Activated naive CD8-positive, alpha-beta T cell (primary cell): ENCODE measurements around the gene TBCD.

Experiments
- H3K27ac Mint-ChIP-seq: one replicate; pipeline ENCODE4 v1.8.0; 2021; ENCODE audit warnings: mixed read lengths
- H3K27me3 Mint-ChIP-seq: one replicate; pipeline ENCODE4 v1.8.0; 2021; ENCODE audit warnings: mixed read lengths
- H3K36me3 Mint-ChIP-seq: one replicate; pipeline ENCODE4 v1.8.0; 2021; ENCODE audit warnings: mixed read lengths
- H3K4me1 Mint-ChIP-seq: one replicate; pipeline ENCODE4 v1.8.0; 2021; ENCODE audit warnings: low read depth, mixed read lengths
- H3K4me3 Mint-ChIP-seq: one replicate; pipeline ENCODE4 v1.8.0; 2021; ENCODE audit warnings: mild to moderate bottlenecking, mixed read lengths
- H3K9me3 Mint-ChIP-seq: one replicate; pipeline ENCODE4 v1.8.0; 2021; ENCODE audit warnings: low read depth, mixed read lengths

TBCD gene

GRCh38 chr17:82803185-82803584 is 51.3 kb downstream of the TBCD start:
- H3K9me3 Mint-ChIP-seq: no peaks in the 10 kb centered on the region
- peak overlapping the region; percentile 64 for H3K27ac Mint-ChIP-seq
- H3K27me3 Mint-ChIP-seq: no peaks in the 10 kb centered on the region
- H3K36me3 Mint-ChIP-seq: peaks cover 2% of the 10 kb centered on the region
- H3K4me3 Mint-ChIP-seq: no peak overlapping the region
- H3K4me1 Mint-ChIP-seq: peaks cover 5% of the 10 kb centered on the region

- peaks cover 5% of the 10 kb centered on the region for H3K4me1 Mint-ChIP-seq
- no peak overlapping the region for H3K4me3 Mint-ChIP-seq
- H3K9me3 Mint-ChIP-seq: no peaks in the 10 kb centered on the region
- no peak overlapping the region for H3K27ac Mint-ChIP-seq
- H3K27me3 Mint-ChIP-seq: no peaks in the 10 kb centered on the region
- H3K36me3 Mint-ChIP-seq: peaks cover 2% of the 10 kb centered on the region
Measured at GRCh38 chr17:82803606-82804005, 51.7 kb downstream of the TBCD start.

GRCh38 chr17:82804442-82805191 is 52.8 kb downstream of the TBCD start:
- peaks cover 2% of the 10 kb centered on the region for H3K36me3 Mint-ChIP-seq
- H3K27ac Mint-ChIP-seq: no peak overlapping the region
- peaks cover 5% of the 10 kb centered on the region for H3K4me1 Mint-ChIP-seq

GRCh38 chr17:82805254-82805653 is 53.4 kb downstream of the TBCD start:
- no peaks in the 10 kb centered on the region for H3K9me3 Mint-ChIP-seq
- H3K36me3 Mint-ChIP-seq: peaks cover 2% of the 10 kb centered on the region
- H3K27ac Mint-ChIP-seq: no peak overlapping the region
- H3K4me3 Mint-ChIP-seq: no peak overlapping the region
- H3K27me3 Mint-ChIP-seq: no peaks in the 10 kb centered on the region
- peaks cover 5% of the 10 kb centered on the region for H3K4me1 Mint-ChIP-seq

More at GRCh38 chr17:82804442-82805191, 52.8 kb downstream of the TBCD start:
- Mint-ChIP-seq H3K9me3 (no peaks in the 10 kb centered on the region), H3K27me3 (no peaks in the 10 kb centered on the region), H3K4me3 (no peak overlapping the region)

- no peaks in the 10 kb centered on the region for H3K9me3 Mint-ChIP-seq
- no peaks in the 10 kb centered on the region for H3K27me3 Mint-ChIP-seq
- no peak overlapping the region for H3K4me3 Mint-ChIP-seq
- H3K4me1 Mint-ChIP-seq: peaks cover 5% of the 10 kb centered on the region
- no peak overlapping the region for H3K27ac Mint-ChIP-seq
- peaks cover 2% of the 10 kb centered on the region for H3K36me3 Mint-ChIP-seq
Measured at GRCh38 chr17:82805823-82806222, 54.0 kb downstream of the TBCD start.

GRCh38 chr17:82806645-82807044 is 54.8 kb downstream of the TBCD start:
- H3K27ac Mint-ChIP-seq: no peak overlapping the region
- no peak overlapping the region for H3K4me3 Mint-ChIP-seq
- H3K36me3 Mint-ChIP-seq: no peaks in the 10 kb centered on the region
- no peaks in the 10 kb centered on the region for H3K27me3 Mint-ChIP-seq
- H3K9me3 Mint-ChIP-seq: no peaks in the 10 kb centered on the region
- peaks cover 5% of the 10 kb centered on the region for H3K4me1 Mint-ChIP-seq

- Mint-ChIP-seq H3K36me3 (no peaks in the 10 kb centered on the region), H3K9me3 (no peaks in the 10 kb centered on the region), H3K27me3 (no peaks in the 10 kb centered on the region), H3K4me3 (no peak overlapping the region), H3K27ac (no peak overlapping the region), H3K4me1 (peaks cover 5% of the 10 kb centered on the region)
Measured at GRCh38 chr17:82807101-82807500, 55.2 kb downstream of the TBCD start.

- H3K27me3 Mint-ChIP-seq: no peaks in the 10 kb centered on the region
- no peak overlapping the region for H3K27ac Mint-ChIP-seq
- no peak overlapping the region for H3K4me3 Mint-ChIP-seq
- H3K4me1 Mint-ChIP-seq: peaks cover 5% of the 10 kb centered on the region
- no peaks in the 10 kb centered on the region for H3K36me3 Mint-ChIP-seq
- H3K9me3 Mint-ChIP-seq: no peaks in the 10 kb centered on the region
Measured at GRCh38 chr17:82807562-82807961, 55.7 kb downstream of the TBCD start.

- Mint-ChIP-seq H3K4me1 (peaks cover 4% of the 10 kb centered on the region), H3K36me3 (no peaks in the 10 kb centered on the region), H3K27me3 (no peaks in the 10 kb centered on the region), H3K4me3 (no peak overlapping the region), H3K9me3 (no peaks in the 10 kb centered on the region), H3K27ac (no peak overlapping the region)
Measured at GRCh38 chr17:82808006-82808405, 56.1 kb downstream of the TBCD start.

GRCh38 chr17:82808921-82809905 is 57.3 kb downstream of the TBCD start:
- no peak overlapping the region for H3K4me3 Mint-ChIP-seq
- H3K9me3 Mint-ChIP-seq: no peaks in the 10 kb centered on the region
- H3K27ac Mint-ChIP-seq: no peak overlapping the region
- H3K36me3 Mint-ChIP-seq: peaks cover 3% of the 10 kb centered on the region
- H3K4me1 Mint-ChIP-seq: peaks cover 2% of the 10 kb centered on the region
- H3K27me3 Mint-ChIP-seq: no peaks in the 10 kb centered on the region

- Mint-ChIP-seq H3K9me3 (no peaks in the 10 kb centered on the region), H3K27ac (no peak overlapping the region), H3K27me3 (no peaks in the 10 kb centered on the region), H3K4me1 (peaks cover 11% of the 10 kb centered on the region), H3K36me3 (peaks cover 6% of the 10 kb centered on the region), H3K4me3 (no peak overlapping the region)
Measured at GRCh38 chr17:82810644-82811430, 59.0 kb downstream of the TBCD start.

GRCh38 chr17:82812058-82812457 is 60.2 kb downstream of the TBCD start:
- Mint-ChIP-seq H3K27ac (no peak overlapping the region), H3K9me3 (no peaks in the 10 kb centered on the region), H3K4me3 (no peak overlapping the region), H3K36me3 (peaks cover 9% of the 10 kb centered on the region), H3K4me1 (peaks cover 11% of the 10 kb centered on the region), H3K27me3 (no peaks in the 10 kb centered on the region)

GRCh38 chr17:82812601-82813000 is 60.7 kb downstream of the TBCD start:
- Mint-ChIP-seq H3K9me3 (no peaks in the 10 kb centered on the region), H3K27me3 (no peaks in the 10 kb centered on the region), H3K36me3 (peaks cover 9% of the 10 kb centered on the region), H3K4me3 (no peak overlapping the region), H3K27ac (no peak overlapping the region), H3K4me1 (peaks cover 11% of the 10 kb centered on the region)

GRCh38 chr17:82813299-82814051 is 61.6 kb downstream of the TBCD start:
- H3K36me3 Mint-ChIP-seq: peaks cover 12% of the 10 kb centered on the region
- no peak overlapping the region for H3K27ac Mint-ChIP-seq
- H3K4me3 Mint-ChIP-seq: no peak overlapping the region
- H3K27me3 Mint-ChIP-seq: no peaks in the 10 kb centered on the region
- no peaks in the 10 kb centered on the region for H3K9me3 Mint-ChIP-seq
- peaks cover 11% of the 10 kb centered on the region for H3K4me1 Mint-ChIP-seq
